HG03460 (cell line): ENCODE data around the gene PIGL.
A peak's percentile ranks its signal among the peaks of the same experiment; 100 is the strongest.
"Not testable (repeated sequence)": the region's sequence is repeated elsewhere in the genome, so short reads cannot be mapped to it uniquely, and the experiment has no call there.

Source experiments
- ATAC-seq: cut with Tn5 transposase; IDR thresholded peaks from one replicate; pipeline ENCODE4 v1.9.1; 2021; ENCODE audit not compliant: unreplicated experiment

PIGL gene

GRCh38 chr17:16273499-16273898, 56.5 kb downstream of the PIGL start:
- no peak for ATAC-seq

DNA sequence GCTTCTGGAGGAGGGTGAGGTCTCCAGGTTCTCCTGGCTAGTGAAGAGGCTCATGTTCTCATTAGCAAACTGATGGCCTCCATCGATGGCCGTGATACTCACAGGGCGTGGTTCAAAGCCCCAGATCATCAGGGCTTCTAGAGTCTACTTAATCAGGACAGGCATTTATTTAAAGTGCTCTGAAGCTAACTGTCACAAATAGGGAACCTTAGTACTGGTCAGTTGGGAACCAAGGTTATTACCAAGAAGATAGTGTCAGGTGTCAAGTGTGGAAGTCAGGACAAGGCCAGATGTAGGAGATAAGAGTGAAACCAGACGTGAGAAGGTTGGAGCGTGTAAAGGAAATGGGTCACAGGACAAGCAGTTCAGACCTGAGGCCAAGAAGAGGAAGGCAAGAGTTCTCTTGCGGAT, 56.9 kb downstream of the PIGL start:
- ATAC-seq: no peak

- no peak for ATAC-seq
Measured at GRCh38 chr17:16275024-16275423, 58.0 kb downstream of the PIGL start.

- no peak for ATAC-seq
Measured at GRCh38 chr17:16277163-16277562, 60.2 kb downstream of the PIGL start.

DNA sequence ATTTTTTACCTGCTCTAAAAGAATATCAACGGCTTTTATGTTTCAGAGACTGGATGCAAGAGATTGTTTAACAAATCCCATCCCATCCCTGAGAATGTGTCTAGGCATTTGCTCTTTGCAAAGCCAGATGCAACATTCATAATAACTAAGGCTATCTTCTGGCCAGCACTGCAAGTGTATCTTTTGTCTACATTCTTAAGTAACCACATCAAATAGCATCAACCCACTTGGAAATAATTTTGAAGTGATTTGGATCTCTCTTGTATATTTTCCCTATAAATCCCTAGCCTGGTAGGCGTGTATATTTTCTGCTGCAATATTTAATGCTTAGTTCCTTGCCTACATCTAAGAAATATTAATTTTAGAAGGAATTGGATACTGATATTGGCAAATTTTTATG, 64.3 kb downstream of the PIGL start:
- ATAC-seq: no peak

- no peak for ATAC-seq
Measured at GRCh38 chr17:16282522-16282921, 65.5 kb downstream of the PIGL start.

- ATAC-seq: no peak
Measured at GRCh38 chr17:16283705-16284104, 66.7 kb downstream of the PIGL start.

DNA sequence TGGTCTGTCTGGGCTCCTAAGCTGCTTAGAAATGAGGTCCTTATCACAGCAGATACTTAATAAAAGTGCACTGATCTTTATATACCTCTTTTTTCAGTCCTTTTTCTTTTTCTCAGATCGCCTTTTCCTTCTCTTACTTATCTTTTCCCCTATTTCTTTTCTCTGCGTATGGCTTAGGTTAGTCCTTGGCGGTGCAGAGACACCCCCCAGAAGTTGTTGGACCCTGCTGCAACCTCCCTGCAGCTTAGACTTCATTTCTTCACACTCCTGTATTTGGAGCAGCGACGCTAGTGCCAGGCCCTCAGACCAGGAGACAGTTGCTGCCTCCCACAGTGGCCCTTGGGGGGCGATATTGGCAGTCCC, 68.6 kb downstream of the PIGL start:
- no peak for ATAC-seq

GRCh38 chr17:16286009-16286946, 69.3 kb downstream of the PIGL start:
- ATAC-seq: peak; percentile 79

DNA sequence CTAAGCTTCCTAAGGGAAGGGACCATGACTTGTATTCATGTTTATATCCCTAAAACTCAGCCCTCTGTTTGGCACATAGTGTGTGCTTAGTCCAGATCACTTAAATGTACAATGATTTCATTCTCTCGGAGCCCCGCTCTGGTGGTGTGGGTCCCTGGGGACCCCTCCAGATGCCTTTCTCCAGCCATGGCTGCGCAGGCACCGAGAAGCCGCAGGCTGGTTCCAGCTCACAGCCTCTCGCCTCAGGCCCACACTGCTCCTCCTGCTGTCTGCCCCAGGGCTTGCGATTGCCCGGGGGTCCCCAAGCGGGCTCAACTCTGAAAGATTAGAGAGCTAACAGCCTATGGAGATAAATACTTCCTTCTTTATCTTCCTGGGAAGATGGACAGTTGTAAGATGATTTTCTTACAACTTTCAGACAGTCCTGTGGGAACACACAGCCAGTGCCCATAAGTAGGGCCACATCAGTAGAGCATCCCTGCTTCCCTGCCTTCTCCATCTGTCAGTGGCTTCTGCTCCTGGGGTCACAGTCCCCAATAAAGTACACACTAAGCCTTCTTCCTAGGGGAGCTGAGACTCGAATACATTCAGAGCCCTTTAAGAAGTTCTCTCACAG, 70.0 kb downstream of the PIGL start:
- peak; percentile 53 for ATAC-seq

DNA sequence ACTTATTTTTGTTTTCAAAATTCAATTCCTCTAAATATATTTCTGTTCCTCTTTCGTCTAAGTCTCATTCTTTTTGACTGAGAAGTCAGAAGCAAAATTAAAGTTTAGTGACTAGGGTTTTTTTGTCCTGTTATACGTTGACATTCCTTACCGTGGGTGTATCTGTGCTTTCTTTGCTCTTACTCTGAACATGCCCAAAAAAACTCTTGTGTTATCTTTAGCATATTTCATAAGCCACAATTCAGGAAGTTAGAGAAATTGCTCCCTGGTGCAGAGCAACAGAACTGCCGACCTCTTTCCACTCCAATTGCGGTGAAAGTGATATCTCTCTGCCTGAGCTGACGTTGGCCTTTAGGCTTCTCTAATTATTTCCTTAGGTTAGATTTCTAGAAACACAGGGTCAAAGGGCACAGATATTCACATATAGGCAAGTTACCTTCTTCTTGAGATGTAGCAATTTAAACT, 70.6 kb downstream of the PIGL start:
- no peak for ATAC-seq

DNA sequence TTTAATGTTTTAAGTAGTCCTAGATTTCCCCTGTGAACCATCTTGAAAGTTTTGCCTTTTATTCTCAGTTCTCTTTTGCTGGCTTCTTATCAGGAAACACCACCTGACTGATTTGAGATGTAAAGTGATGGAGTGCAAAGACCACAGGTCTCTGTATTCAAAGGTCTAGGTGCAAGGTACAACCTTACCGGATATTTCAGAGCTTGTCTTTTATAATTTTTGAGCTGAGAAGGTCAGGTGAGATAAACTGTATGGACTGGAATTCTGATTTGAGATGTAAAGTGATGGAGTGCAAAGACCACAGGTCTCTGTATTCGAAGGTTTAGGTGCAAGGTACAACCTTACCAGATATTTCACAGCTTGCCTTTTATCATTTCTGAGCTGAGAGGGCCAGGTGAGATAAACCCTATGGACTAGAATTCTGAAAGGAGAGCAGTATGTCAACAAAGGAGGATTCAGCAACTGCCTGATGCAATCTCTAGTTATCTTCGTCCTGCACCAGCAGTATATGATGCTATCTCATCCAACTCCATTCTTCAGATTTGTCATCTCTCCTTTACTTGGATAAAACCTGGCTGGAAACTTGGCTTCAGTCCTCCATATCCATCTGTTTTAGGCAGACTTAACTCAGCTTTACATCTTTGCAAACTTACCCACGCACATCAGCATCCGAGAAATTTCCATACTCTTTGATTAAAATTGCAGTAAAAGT, 72.0 kb downstream of the PIGL start:
- no peak for ATAC-seq

GRCh38 chr17:16293931-16294330, 76.9 kb downstream of the PIGL start:
- ATAC-seq: no peak

DNA sequence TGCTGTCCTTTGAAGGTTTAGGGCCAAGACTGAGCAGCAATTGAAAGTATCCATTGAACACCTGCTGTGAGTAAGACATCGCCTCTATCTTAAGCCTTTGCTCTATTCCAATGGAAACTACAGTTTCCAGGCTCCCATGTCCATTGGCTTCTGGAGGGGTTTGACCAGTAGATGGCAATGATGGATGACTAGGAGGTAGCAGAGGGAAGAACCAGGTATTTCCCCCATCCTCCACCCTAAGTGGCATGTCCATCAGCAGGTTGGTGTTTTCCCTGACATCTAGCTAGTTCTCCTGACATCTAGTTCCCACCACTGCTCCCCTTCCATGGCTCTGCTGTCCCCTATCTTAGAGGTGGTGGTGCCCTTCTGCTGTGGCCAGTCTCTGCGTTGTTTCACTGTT, 77.5 kb downstream of the PIGL start:
- no peak for ATAC-seq

DNA sequence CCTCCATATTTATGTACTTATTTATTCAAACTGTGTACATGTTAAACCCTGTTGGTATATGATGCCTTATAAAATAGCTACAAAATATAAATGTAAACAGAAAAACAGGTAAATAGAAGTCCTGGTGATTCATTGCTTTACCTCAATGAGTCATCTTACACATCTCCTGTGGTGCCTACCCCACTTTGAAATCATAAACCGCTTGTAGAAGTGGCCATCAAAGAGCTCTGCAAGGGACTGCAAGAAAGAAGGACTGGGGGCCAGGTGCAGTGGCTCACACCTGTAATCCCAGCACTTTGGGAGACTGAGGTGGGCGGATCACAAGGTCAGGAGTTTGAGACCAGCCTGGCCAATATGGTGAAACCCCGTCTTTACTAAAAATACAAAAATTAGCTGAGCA, 79.1 kb downstream of the PIGL start:
- not testable (repeated sequence) for ATAC-seq

DNA sequence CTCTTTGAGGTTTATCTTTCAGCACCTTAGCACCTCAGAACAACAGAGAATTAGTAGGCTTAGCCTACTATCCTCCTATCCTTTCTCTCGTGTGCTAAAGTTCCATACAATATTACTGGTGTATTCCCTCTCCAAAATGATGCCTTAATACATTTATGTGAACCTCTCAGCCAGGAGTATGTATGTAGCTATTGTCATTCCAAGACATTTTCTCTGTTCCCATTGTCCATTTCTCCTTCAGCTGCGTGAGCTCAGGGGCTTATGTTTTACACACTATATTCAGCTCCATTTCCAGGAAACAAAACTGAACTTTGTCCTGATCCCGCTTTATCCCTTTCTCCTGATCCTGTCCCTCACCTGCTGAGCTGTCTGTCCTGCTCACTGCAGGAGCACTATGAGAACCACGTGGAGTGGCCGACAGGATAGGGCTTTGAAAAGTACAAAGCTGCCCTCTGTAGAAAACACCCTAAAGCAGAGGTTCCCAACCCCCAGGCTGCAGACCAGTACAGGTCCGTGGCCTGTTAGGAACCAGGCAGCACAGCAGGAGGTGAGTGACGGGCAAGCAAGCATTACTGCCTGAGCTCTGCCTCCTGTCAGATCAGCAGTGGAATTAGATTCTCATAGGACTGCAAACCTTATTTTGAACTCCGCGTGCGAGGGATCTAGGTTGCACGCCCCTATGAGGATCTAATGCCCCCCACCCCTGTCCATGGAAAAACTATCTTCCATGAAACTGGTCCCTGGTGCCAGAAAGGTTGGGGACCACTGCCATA, 80.5 kb downstream of the PIGL start:
- no peak for ATAC-seq

DNA sequence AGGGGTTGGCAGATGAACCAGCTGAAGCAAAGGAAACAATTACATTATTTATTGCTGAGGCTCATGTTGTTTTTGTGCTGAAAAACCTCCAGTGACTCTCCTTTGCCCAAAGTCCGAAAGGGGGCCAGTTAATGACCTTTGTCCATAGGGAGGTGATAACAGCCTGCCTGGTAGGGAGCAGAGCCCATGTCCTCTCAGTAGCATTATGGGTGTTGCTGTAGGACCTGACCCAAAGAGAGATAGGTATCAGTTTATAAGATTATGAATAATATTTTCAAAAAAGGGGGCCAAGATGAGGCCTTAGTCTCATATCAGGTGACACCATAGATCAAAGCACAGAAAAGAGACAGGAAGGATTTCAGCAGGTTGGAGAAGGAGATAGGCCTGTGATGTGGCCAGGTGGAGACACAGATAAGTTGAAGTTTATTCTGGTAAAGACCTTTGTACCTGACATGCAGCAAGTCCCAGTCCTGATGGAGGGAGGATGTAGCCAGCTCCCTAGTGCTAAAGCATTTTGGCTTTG, 81.2 kb downstream of the PIGL start:
- no peak for ATAC-seq

DNA sequence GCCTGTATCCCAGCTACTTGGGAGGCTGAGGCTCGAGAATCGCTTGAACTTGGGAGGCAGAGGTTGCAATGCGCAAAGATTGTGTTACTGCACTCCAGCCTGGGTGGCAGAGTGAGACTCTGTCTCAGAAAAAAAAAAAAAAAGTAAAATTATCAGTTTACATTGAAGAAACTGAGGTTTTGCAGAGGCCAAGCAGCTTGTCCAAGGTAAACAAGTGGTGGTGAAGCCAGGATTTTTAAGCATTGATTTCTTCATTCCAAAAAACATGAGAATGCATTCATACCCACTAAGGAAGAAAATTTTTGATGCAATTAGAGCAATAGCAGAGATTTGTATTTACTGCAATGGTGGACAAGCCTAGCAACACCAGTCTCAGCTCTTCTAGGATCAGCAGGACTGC, 83.5 kb downstream of the PIGL start:
- ATAC-seq: no peak

- ATAC-seq: no peak
Measured at GRCh38 chr17:16301963-16302855, 85.2 kb downstream of the PIGL start.

- no peak for ATAC-seq
Measured at GRCh38 chr17:16302856-16303255, 85.8 kb downstream of the PIGL start.
